Esophagus squamous epithelium (tissue), 5 donors: ENCODE results near the gene BMPER. TPM values are rescaled to one million over a fixed set of nuclear protein-coding genes. Genes with fewer than 3 reads are reported as not detected.

Source experiments
- DNase-seq: peaks from one replicate; lab custom pipeline; 2025; lab: John Stamatoyannopoulos, UW
- H3K27ac ChIP-seq, 4 donors: fragments of 200-600 bp; sonication (generic); one replicate each; pipeline ENCODE4 v1.5.1; 2016 to 2019; ENCODE audit warnings: mild to moderate bottlenecking in 1 of 4
- H3K27me3 ChIP-seq, 4 donors: fragments of 200-600 bp; sonication (generic); 1 replicate in 3 of 4; 2 replicates in 1 of 4; pipeline versions ENCODE4 v1.5.1 to v1.6.0; 2017 to 2021; ENCODE audit warnings: antibody characterized with exemption in 1 of 4
- H3K36me3 ChIP-seq, 3 donors: fragments of 200-600 bp; sonication (generic); one replicate each; pipeline ENCODE4 v1.5.1; 2016 to 2019
- H3K4me1 ChIP-seq, 3 donors: fragments of 200-600 bp; sonication (generic); one replicate each; pipeline ENCODE4 v1.5.1; 2017 to 2019
- H3K4me3 ChIP-seq, 4 donors: fragments of 200-600 bp; sonication (generic); 1 replicate in 3 of 4; 2 replicates in 1 of 4; pipeline ENCODE4 v1.5.1; 2016 to 2019; ENCODE audit warnings: mild to moderate bottlenecking in 2 of 4, moderate library complexity in 1 of 4
- H3K9me3 ChIP-seq, 3 donors: fragments of 200-600 bp; sonication (generic); one replicate each; pipeline ENCODE4 v1.5.1; 2016 to 2019
- CTCF ChIP-seq, 6 experiments: fragments of 450-650 bp in 4 of 6; fragments of 200-600 bp in 2 of 6; sonication (generic) in 2 of 6; IDR thresholded peaks; one replicate each; pipeline ENCODE4 v1.5.1; 2016 to 2019; ENCODE audit warnings: antibody characterized with exemption in 6 of 6, mild to moderate bottlenecking in 4 of 6, moderate library complexity in 4 of 6
- POLR2A ChIP-seq, 4 donors: fragments of 450-650 bp; IDR thresholded peaks; one replicate each; pipeline ENCODE4 v1.6.1; 2017; ENCODE audit warnings: antibody characterized with exemption in 4 of 4, mild to moderate bottlenecking in 4 of 4, moderate library complexity in 3 of 4
- WGBS, 2 donors: methylation state at CpG; one replicate each; pipeline ENCODE4 v1.1.5; 2018; 5-methylcytosine and 5-hydroxymethylcytosine counted together
- intact Hi-C: fragments of 100-400 bp; cut with DNase I; formaldehyde crosslinking; loops from one replicate; pipeline ENCODE4 v1.15.0; 2022
- total RNA-seq, 4 donors: library from RNA; depleted of rRNA; stranded (reverse); fragments of >200 nt; gene quantifications; one replicate each; pipeline ENCODE4 v1.1.0, GENCODE V29; 2016
- donor health status: DM: yes; HTN: yes; CAD: no.

The BMPER gene
- total RNA-seq, 4 donors from 2014 or later, result 0.11 to 0.76 (median 0.34) TPM

DNA sequence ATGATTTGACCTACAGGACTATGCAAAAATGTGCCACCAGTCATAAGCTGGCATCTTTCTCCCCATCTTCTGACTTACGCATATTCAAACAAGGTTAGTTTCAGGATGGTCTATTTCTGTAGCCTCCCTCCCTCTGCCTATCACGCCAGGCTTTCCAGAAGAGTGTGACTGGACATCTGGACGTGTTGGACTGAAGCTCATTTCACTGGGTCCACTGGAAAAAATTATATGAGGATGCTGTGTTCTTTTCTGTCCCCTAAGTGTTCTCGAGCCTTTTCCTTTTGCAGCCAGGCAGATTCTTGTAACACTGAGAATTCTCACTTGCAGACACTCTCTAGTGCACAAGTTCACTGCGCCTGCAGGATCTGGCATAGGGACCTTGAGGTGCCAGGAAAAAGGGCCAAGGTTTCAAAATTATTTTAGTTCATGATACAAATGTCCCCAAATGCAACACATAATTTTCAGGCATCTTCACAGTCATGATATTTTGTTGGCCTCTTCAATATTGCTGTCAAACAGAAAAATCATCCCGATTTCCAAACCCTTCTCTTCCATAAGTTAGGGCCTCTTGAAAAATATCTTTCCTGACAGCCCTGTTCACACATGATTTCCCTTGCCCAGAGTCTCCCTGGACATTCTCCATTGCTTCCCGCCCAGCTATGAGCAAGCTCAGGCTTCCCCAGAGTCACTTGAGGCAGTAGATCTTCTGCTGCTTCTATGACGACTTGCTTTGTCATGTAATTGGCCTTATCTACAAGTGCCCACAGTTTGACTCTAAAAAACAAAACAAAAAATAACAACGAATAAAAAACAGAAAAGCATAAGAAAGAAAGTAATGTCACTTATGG lies 170.4 kb downstream of the BMPER start:
- H3K27me3 ChIP-seq, result no peaks in the 10 kb centered on the region
- no peaks in the 10 kb centered on the region for H3K36me3 ChIP-seq
- TF ChIP-seq CTCF (IDR thresholded peaks at IDR 0.05), result no peak
- DNase-seq, result no peak
- H3K9me3 ChIP-seq, result no peaks in the 10 kb centered on the region
- H3K4me3 ChIP-seq, result no peak overlapping the region
- no peak overlapping the region for H3K27ac ChIP-seq
- intact Hi-C loops, result no loop called here
- no peaks in the 10 kb centered on the region for H3K4me1 ChIP-seq
- WGBS, 2 donors, result 66 to 70% methylated on average over 9 of the region's 9 CpGs

DNA sequence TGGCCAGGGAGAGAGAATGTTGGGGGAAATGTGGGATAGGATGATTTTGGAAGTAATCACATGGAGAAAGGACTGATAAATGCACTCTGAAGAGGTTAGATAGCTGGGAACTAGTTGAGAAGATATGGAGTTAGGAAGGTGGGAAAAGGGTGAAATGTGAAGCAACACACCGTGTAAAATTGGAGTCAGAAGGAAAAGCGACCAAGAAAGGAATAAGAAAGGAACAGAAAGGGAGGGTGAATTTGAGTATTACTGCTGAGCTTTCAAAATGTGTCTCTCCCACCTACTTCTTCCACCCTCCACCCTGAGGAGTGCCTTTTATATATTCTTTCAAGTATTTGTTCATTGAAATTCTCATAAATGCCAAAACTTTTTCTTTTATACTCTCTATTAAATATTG lies 171.8 kb downstream of the BMPER start:
- no peaks in the 10 kb centered on the region for H3K27me3 ChIP-seq
- TF ChIP-seq POLR2A (IDR thresholded peaks at IDR 0.05) (no peak), CTCF (IDR thresholded peaks at IDR 0.05) (no peak)
- WGBS, 2 donors, result 75 to 85% methylated on average over 2 of the region's 2 CpGs
- no peaks in the 10 kb centered on the region for H3K4me1 ChIP-seq
- H3K36me3 ChIP-seq, result no peaks in the 10 kb centered on the region
- no peak overlapping the region for H3K27ac ChIP-seq
- DNase-seq, result no peak
- no peak overlapping the region for H3K4me3 ChIP-seq
- no peaks in the 10 kb centered on the region for H3K9me3 ChIP-seq
- intact Hi-C loops, result no loop called here

- Histone ChIP-seq H3K4me3 (no peak overlapping the region), H3K27me3 (no peaks in the 10 kb centered on the region), H3K4me1 (no peaks in the 10 kb centered on the region), H3K27ac (no peak overlapping the region), H3K9me3 (no peaks in the 10 kb centered on the region), H3K36me3 (no peaks in the 10 kb centered on the region)
- WGBS, 2 donors, result 85 to 91% methylated on average over 25 to 26 of the region's 30 CpGs
- intact Hi-C loops, result no loop called here
- no peak for DNase-seq
- TF ChIP-seq CTCF (IDR thresholded peaks at IDR 0.05), result no peak
These were observed 173.5 kb downstream of the BMPER start for GRCh38 chr7:34078864-34079263.

- DNase-seq, result no peak
- intact Hi-C loops, result no loop called here
- H3K27me3 ChIP-seq, result no peaks in the 10 kb centered on the region
- no peak overlapping the region for H3K27ac ChIP-seq
- no peaks in the 10 kb centered on the region for H3K36me3 ChIP-seq
- no peaks in the 10 kb centered on the region for H3K4me1 ChIP-seq
- TF ChIP-seq CTCF (IDR thresholded peaks at IDR 0.05) (no peak), POLR2A (IDR thresholded peaks at IDR 0.05) (no peak)
- 79 to 88% methylated on average over 5 of the region's 5 CpGs for WGBS, 2 donors
- H3K4me3 ChIP-seq, result no peak overlapping the region
- no peaks in the 10 kb centered on the region for H3K9me3 ChIP-seq
These were observed 175.2 kb downstream of the BMPER start for GRCh38 chr7:34080513-34080912.

DNA sequence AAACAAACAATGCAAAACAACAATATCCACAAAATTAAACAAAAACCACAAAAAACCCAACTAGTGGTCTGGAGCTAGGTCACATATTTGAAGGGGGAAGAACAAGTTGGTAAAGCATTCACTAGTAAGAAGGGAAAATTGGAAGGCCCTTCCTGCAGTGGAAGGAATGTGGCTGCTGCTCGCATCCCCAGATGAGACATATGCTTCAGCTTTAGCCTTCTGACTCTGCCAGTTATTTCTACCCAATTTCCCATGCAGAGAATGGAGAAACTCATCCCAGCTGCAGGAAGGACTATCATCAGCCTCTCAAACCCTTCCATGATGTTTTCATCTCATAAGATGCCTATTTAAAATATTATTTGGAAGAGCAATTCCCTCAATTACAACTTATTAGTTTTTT lies 176.6 kb downstream of the BMPER start:
- H3K4me1 ChIP-seq, result no peaks in the 10 kb centered on the region
- no peaks in the 10 kb centered on the region for H3K27me3 ChIP-seq
- intact Hi-C loops, result no loop called here
- H3K36me3 ChIP-seq, result no peaks in the 10 kb centered on the region
- H3K9me3 ChIP-seq, result no peaks in the 10 kb centered on the region
- 100% methylated on average over 1 of the region's 1 CpG for WGBS, 2 donors
- TF ChIP-seq POLR2A (IDR thresholded peaks at IDR 0.05) (no peak), CTCF (IDR thresholded peaks at IDR 0.05) (no peak)
- no peak overlapping the region for H3K4me3 ChIP-seq
- H3K27ac ChIP-seq, result no peak overlapping the region
- no peak for DNase-seq
